DLD1 (cell line): ENCODE measurements around the gene FOXO4.

Source experiments
- in situ Hi-C: cut with HindIII; loops from 2 replicates; pipeline ENCODE4 v1.10.0; 2017; ENCODE audit warnings: low sequenced_read_pairs

The FOXO4 gene

GRCh38 chrX:71131510-71131909, 35.9 kb downstream of the FOXO4 start:
- in situ Hi-C loops = no loop called here

- in situ Hi-C loops = no loop called here
Measured at GRCh38 chrX:71140440-71140839, 44.8 kb downstream of the FOXO4 start.

GRCh38 chrX:71143508-71143907, 47.9 kb downstream of the FOXO4 start:
- in situ Hi-C loops = no loop called here

GRCh38 chrX:71144651-71145050, 49.0 kb downstream of the FOXO4 start, which contains the start of gene NLGN3:
Gene NLGN3, plus strand, starts transcription at chrX:71144841. Its CDS starts 2,909 bp downstream, at chrX:71147750.
- in situ Hi-C loops = no loop called here

- in situ Hi-C loops = no loop called here
Measured at GRCh38 chrX:71147496-71148277, 52.0 kb downstream of the FOXO4 start.

GRCh38 chrX:71148278-71148663, 52.6 kb downstream of the FOXO4 start:
- in situ Hi-C loops = no loop called here

GRCh38 chrX:71151366-71151765, 55.7 kb downstream of the FOXO4 start:
- in situ Hi-C loops = no loop called here
